ENCODE measurements around the gene ZBTB25. TPM values are rescaled to one million over a fixed set of nuclear protein-coding genes. Genes with fewer than 3 reads are reported as not detected.

ZBTB25 gene
- total and polyA plus RNA-seq, 10 donors = 5.0 to 27.5 (median 17.6) TPM

DNA sequence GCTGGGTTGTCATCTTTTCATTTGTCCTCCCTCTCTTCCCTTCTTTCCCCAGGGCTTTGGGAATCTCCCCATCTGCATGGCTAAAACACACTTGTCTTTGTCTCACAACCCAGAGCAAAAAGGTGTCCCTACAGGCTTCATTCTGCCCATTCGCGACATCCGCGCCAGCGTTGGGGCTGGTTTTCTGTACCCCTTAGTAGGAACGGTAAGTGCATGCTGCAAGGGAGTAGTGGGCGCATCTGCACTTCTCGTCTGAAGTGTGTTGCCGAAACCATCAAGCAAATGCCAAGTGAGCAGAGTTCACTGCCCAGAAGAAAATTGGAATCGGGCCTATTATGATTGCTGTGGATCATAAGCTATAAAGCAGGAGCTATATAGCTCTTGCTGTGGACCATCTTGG is 49.0 kb downstream of the ZBTB25 start:
- Histone ChIP-seq H3K9me3 (no peaks in the 10 kb centered on the region), H3K27ac (no peak overlapping the region), H3K4me1 (peaks cover 0 to 29% (median 10%) of the 10 kb centered on the region in 6 donors), H3K4me3 (no peak overlapping the region), H3K27me3 (replicated peaks in 1 of 7) (no peaks in the 10 kb centered on the region), H3K36me3 (peaks cover 0 to 71% (median 32%) of the 10 kb centered on the region in 6 donors)
- WGBS, 5 donors = 96 to 98% (median 97%) methylated on average over 10 of the region's 10 CpGs
- DNase-seq = peak; percentile 68
- intact Hi-C loops (cut with DNase I; ENCODE audit: low total_unique reads) = no loop called here
- TF ChIP-seq POLR2A (IDR thresholded peaks at IDR 0.05) = no peak
- TF ChIP-seq, protein P1, sequence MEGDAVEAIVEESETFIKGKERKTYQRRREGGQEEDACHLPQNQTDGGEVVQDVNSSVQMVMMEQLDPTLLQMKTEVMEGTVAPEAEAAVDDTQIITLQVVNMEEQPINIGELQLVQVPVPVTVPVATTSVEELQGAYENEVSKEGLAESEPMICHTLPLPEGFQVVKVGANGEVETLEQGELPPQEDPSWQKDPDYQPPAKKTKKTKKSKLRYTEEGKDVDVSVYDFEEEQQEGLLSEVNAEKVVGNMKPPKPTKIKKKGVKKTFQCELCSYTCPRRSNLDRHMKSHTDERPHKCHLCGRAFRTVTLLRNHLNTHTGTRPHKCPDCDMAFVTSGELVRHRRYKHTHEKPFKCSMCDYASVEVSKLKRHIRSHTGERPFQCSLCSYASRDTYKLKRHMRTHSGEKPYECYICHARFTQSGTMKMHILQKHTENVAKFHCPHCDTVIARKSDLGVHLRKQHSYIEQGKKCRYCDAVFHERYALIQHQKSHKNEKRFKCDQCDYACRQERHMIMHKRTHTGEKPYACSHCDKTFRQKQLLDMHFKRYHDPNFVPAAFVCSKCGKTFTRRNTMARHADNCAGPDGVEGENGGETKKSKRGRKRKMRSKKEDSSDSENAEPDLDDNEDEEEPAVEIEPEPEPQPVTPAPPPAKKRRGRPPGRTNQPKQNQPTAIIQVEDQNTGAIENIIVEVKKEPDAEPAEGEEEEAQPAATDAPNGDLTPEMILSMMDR (IDR thresholded peaks at IDR 0.05 in 8 of 11, conservative IDR thresholded peaks at IDR 0.05 in 3 of 11) = no peak
- TF ChIP-seq POLR2AphosphoS5 (IDR thresholded peaks at IDR 0.05) = no peak

DNA sequence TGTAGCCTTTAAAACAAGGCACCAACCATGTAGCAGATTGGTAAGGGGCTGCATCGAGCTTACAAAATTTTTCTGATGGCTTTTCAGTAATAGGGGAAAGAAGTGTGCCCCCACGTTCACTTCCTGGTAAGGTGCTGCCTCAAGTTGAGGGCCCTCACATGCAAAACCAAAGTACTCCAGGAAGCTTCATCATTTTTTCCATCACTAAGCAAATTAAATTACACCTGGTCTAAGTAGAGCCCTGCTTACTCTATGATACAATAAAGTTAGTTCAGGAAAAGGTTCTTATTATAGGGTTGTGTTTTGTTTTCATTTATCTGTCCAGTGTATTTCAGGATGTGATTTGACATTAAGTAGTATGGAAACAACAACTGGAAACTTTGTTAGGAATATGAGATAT is 53.4 kb downstream of the ZBTB25 start:
- peaks cover 0 to 84% (median 28%) of the 10 kb centered on the region in 6 donors for H3K36me3 ChIP-seq
- intact Hi-C loops (cut with DNase I; ENCODE audit: low total_unique reads) = no loop called here
- DNase-seq = no peak
- TF ChIP-seq POLR2A (IDR thresholded peaks at IDR 0.05) = no peak
- no peak for TF ChIP-seq POLR2AphosphoS5 (IDR thresholded peaks at IDR 0.05)
- TF ChIP-seq, protein P1 (IDR thresholded peaks at IDR 0.05 in 8 of 11, conservative IDR thresholded peaks at IDR 0.05 in 3 of 11) = no peak
- H3K27me3 ChIP-seq (replicated peaks in 1 of 7) = no peaks in the 10 kb centered on the region
- peak overlapping the region in 3 of 8 donors; percentile 2 to 64 (median 31) for H3K27ac ChIP-seq
- WGBS, 5 donors = 45 to 72% (median 62%) methylated on average over 2 of the region's 2 CpGs
- no peaks in the 10 kb centered on the region for H3K9me3 ChIP-seq
- H3K4me3 ChIP-seq = no peak overlapping the region
- H3K4me1 ChIP-seq = peaks cover 2 to 48% (median 15%) of the 10 kb centered on the region in 6 donors

DNA sequence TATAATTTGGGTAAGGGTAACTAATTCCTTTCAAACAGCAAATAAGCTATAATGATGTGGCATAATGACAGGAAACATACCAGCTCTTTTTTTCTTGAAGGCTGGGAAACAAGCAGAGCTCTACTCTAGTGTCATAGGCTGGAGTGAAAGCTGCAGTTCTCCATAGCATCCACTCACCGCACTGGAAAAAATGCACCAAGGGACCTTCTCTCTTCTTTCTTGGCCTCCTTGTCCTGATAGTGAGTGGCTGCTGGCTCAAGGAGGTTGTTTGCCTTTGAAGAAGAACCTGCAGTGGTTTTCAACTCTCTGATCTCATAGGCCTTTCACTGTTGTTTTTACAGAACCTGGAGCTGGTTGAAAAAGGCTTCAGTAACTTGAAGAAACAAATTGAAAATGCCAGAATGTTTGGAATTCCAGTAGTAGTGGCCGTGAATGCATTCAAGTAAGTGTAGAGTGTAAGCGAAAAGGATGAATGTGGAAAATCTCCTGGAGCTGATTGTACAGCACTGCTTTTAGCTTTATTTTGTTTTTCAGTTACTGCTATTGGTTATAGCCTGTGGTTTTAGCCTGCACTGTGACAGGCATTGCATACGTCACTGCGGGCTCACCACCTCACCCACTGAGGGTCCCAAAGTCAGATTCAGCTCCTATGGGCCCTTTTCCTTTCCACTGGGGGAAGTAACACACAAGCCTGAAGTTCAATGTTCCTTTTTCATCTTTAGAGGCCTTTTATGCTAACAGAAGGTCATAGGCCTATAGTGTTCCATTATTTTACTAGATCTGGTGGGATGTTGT is 55.6 kb downstream of the ZBTB25 start:
- Histone ChIP-seq H3K27ac (peak overlapping the region; percentile 9 to 78 (median 44)), H3K4me3 (no peak overlapping the region), H3K36me3 (peaks cover 0 to 82% (median 11%) of the 10 kb centered on the region in 6 donors), H3K27me3 (replicated peaks in 1 of 7) (no peaks in the 10 kb centered on the region), H3K9me3 (no peaks in the 10 kb centered on the region), H3K4me1 (peaks cover 11 to 70% (median 29%) of the 10 kb centered on the region in 6 donors)
- intact Hi-C loops (cut with DNase I; ENCODE audit: low total_unique reads) = no loop called here
- WGBS, 5 donors = 81 to 92% (median 90%) methylated on average over 5 of the region's 5 CpGs
- DNase-seq = peak; percentile 62
- TF ChIP-seq, protein P1 (IDR thresholded peaks at IDR 0.05 in 8 of 11, conservative IDR thresholded peaks at IDR 0.05 in 3 of 11) = no peak
- TF ChIP-seq POLR2AphosphoS5 (IDR thresholded peaks at IDR 0.05) (no peak), POLR2A (IDR thresholded peaks at IDR 0.05) (no peak)

All from spleen (tissue), 11 donors.